Nasal cavity respiratory epithelium epithelial cell of viscerocranial mucosa (primary cell): ENCODE measurements around the gene EMC9. TPM values are rescaled to one million over a fixed set of nuclear protein-coding genes. Genes with fewer than 3 reads are reported as not detected.

Source experiments
- total RNA-seq: library from RNA; depleted of rRNA; stranded (reverse); fragments of >200 nt; gene quantifications from 2 replicates; pipeline ENCODE4 v1.2.3, GENCODE V29; 2014

Gene EMC9, protein sequence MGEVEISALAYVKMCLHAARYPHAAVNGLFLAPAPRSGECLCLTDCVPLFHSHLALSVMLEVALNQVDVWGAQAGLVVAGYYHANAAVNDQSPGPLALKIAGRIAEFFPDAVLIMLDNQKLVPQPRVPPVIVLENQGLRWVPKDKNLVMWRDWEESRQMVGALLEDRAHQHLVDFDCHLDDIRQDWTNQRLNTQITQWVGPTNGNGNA
- 9.5 and 15.7 TPM in 2 replicates for total RNA-seq

DNA sequence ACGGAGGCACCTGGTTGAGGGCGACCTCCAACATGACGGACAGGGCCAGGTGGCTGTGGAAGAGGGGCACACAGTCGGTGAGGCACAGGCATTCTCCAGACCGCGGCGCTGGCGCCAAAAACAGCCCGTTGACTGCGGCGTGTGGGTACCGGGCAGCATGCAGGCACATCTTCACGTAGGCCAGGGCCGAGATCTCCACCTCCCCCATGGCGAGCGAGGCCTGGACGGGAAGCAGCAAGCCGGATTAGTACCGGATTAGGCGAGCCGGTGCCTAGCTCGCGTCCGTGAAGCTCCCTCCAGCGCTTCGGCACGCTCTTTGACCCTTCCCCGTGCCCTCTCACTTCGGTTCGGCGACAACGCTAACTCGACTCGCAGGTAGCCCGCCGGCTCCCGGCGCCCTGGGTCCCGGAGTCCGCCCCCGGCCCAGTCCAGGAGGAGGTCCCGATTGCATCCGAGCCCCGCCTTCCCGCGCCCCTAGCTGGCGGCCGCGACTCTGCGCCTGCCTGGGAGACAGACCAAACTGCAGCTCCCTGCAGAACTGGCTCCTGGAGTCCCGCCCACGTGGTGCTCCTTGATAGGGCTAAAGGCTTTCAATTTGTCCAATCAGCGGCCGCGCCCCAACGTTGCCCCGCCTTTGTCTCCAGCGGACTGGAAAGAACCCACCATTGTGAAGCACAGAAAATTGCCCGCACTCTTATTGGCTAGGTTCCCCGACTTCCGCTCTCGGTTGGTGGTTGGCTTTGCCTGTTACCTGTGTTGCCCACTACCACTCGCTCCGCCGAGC lies at the start of gene EMC9:
Gene EMC9 (minus strand): TSS at position 495 of the 784 bp plus-strand sequence. CDS start 287 bp downstream, at position 208.

DNA sequence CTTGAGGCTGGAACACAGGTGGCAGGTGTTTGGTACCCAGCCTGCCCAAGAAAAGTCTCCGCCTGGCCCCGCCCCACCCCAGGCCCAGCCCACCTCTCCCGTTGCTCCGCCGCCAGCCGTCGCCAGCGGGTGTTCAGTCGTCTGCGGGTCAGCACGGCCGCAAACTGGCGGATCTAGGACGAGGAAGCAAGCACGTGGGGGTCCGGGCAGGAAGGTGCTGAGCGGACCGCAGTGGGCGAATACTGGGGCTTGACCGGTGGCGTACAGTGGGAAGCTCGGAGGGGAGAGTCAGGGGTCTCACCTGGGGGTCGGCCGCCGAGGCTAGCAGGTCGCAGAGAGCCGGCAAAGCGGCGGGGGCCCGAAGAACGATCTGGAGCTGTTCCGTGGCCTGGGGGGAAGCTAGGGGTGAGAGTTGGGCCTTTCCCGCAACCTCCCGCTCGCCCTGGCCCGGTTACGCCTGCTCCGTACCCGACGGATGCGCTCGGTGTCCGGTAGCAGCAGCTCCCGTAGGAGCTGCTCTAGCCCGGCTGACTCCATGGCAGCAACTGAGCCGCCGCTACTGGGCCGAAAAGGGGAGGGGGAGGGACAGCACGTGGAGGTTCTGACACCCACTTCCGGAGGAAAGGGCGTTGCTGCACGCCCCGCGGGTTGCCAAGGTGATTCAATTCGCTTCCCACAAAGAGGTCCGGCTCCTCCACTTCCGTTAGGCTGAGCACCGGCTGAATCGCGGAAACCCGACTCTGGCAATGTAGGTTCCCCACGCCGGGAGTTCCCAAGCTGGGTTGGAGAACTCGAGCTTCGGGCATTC lies 47.1 kb upstream of the EMC9 start, which contains the start of gene IPO4:
Gene IPO4 (minus strand): TSS at position 566 of the 808 bp plus-strand sequence. CDS start 29 bp downstream, at position 537.

DNA sequence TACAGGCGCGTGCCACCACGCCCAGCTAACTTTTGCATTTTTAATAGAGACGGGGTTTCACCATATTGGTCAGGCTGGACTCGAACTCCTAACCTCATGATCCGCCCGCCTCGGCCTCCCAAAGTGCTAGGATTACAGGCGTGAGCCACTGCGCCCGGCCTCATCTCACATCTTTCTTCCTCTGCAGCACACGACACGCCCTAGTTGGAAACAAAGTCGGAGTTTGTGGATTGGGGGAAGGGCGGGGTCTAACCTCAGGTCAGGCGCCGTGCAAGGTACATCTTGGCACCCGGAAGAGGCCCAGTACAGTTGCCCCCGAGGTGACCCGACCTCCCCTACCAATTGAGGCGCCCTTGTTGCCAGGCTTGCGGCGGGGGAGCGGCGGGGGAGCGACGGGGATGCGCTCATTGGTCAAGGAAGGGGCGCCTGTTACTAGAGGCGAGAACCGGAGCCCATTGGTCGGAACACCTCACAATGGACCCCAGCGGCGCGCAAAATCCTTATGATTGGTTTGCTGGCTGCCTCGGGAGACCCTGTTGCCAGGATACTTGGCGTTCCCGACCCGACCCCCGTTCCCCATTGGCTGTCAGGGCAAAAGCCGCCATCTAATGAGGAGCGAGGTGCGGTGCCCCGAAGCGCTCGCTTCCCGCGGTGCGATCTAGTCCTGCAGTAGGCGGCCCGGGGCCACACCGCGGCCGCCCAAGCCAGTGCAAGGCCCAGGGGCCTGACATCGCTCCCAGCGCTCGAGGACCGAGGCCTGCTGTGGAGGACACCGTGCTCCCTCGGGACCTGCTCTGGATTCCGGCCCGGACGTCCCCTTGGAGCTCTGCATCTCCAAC lies 30.2 kb upstream of the EMC9 start, which contains the start of gene REC8:
Gene REC8 (plus strand): TSS at position 659 of the 839 bp plus-strand sequence. CDS start 473 bp downstream, outside the sequence.

GRCh38 chr14:24160850-24161804 lies 19.7 kb upstream of the EMC9 start, which contains the start of gene IRF9:
IRF9 (plus strand) TSS chr14:24161265; CDS start chr14:24162145, 880 bp downstream.

DNA sequence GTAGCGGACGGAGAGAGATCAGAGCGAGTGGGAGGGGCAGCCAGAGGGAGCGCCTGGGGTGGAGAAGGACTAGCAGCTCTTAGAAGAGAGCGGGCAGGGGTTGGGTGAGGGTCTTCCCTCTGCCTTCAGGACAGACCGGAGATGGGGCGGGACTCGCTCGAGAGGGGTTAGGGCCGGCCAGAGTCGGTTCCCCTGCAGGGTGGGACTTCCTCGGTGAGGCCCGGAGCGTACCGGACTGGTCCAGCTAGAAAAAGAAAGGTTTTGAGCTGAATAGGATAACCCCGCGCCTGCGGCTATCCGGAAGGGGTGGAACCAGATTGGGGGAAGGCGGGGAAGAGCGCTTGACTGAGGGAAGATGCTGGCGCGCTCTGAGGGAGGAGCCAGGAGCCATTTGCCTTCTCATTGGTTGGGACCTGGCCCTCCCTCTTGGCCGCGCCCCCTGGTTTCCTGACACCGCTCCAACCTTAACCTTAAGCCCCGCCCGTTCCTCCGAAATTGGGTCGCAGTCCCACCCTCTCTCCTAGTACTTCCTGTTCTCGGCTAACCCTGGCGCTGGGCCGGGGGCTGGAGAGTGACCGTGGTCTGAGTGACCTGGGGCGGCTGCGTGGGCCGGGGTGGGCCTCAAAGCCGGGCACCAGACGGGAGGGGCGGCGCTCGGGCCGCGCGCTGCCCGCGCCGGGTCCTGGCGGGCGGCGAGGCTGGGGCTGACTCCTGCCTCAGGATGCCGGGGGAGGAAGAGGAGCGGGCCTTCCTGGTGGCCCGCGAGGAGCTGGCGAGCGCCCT lies 5.8 kb upstream of the EMC9 start, which contains the start of gene RNF31:
Gene RNF31 (plus strand): TSS at position 521 of the 783 bp plus-strand sequence. CDS start 201 bp downstream, at position 722.

GRCh38 chr14:24146453-24146977 lies 5.1 kb upstream of the EMC9 start, which contains the start of gene PSME2:
PSME2 (minus strand) TSS chr14:24146610; CDS start chr14:24146581, 29 bp downstream.

DNA sequence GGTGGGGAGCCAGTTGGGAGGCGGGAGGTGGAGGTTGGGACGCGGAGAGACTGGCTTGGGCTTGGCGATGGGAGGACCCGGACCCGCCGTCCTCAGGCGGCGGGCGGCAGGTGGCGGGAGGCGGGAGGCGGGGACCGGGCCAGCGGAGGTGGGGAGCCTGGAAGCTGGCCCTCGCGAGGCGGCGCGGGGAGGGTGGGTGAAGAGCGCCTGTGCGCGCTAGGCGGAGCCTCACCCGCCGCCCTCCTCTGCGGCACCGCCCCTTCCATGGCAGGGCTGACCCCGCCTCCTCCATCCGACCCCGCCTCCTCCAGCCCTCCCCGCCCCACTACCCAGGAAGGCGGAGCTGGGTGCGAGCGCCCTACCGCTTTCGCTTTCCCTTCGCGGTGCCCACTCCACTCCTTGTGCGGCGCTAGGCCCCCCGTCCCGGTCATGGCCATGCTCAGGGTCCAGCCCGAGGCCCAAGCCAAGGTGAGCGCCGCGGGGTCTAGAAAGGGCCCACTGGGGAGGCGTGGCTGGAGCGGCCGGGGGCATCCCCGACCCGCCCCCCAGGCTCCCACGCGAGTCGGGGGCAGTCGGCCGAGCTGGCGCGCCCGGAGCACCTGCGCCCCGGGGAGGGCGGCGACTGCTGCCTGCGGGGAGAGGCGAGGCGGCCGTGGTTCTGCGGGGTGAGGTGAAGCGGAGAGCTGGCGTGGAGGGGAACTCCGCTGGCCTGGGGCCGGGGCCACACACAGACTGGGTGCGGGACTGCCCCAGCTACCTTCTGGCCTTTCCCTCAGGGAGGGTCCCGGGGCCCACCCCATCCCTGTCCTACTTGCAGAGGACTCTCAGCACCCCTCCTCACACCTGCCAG lies 5.3 kb downstream of the EMC9 start, which contains the start of gene PSME1:
Gene PSME1 (plus strand): TSS at position 361 of the 850 bp plus-strand sequence. CDS start 69 bp downstream, at position 430.

GRCh38 chr14:24130380-24130716 lies 11.0 kb downstream of the EMC9 start, which contains the start of gene FITM1:
FITM1 (plus strand) TSS chr14:24130659; CDS start chr14:24131564, 905 bp downstream.

GRCh38 chr14:24114532-24115421 lies 26.6 kb downstream of the EMC9 start, which contains the start of the genes DCAF11 and NRL:
DCAF11 (plus strand) TSS chr14:24114777; CDS start chr14:24115595, 818 bp downstream.
NRL (minus strand) TSS chr14:24114949; CDS start chr14:24082848, 32,101 bp downstream.

DNA sequence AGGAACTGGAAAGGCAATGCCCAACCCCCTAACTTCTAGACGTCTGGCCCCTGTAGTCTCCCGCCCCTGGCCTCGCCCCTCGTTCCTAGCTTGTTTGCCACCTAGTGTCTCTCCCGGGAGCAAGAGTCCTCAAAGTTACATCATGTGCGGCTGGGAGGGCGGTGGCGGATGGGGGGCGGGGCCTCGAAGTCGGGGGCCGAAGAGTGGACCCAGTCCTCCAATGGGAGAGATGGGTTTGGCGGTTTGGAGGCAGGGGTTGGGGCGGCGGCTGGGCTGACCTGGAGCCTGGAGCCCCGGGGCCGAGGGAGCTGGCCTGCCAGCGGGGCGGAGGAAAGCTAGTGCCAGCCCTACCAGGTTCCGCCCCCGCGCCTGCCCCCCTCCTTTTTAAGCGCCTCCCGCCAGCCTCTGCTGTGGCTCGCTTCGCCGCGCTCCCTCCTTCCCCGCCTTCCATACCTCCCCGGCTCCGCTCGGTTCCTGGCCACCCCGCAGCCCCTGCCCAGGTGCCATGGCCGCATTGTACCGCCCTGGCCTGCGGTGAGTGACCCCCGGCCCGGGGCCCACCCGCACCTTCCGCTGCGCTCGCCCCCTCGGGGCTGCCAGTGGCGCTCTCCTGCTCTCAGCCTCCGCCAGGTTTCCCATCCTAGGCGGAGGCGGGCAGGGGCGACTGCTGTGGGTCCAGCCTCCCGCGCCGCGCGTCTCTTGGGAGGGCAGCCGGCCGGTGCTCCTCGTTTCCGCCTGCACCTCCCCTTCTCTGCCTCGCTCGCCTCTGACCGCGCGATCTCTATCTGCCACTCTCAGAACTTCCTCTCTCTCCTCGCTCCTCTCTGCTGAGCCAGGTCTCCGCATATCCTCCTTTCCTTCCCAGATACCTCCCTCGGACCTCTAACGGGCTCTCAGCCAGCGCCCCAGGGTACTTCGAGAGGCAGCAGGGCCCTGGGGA lies 47.2 kb downstream of the EMC9 start, which contains the start of gene PCK2:
Gene PCK2 (plus strand): TSS at position 411 of the 940 bp plus-strand sequence. CDS start 95 bp downstream, at position 506.

Other genes with a start within 250 kb of the EMC9 start
- gene DHRS4, start 187.8 kb downstream of the EMC9 start, total RNA-seq: 35.2 and 37.6 TPM in 2 replicates
- 13.7 and 16.7 TPM in 2 replicates for gene DHRS4L2, start 152.7 kb downstream of the EMC9 start, total RNA-seq
- gene CARMIL3, start 89.6 kb downstream of the EMC9 start, total RNA-seq: 0.34 and 0.50 TPM in 2 replicates
- gene CPNE6, start 70.0 kb downstream of the EMC9 start, total RNA-seq: not detected in 2 replicates
- 137 and 156 TPM in 2 replicates for gene PCK2, start 47.3 kb downstream of the EMC9 start, total RNA-seq
- gene DCAF11, start 26.8 kb downstream of the EMC9 start, total RNA-seq: 71.3 and 93.3 TPM in 2 replicates
- 1.1 and 1.7 TPM in 2 replicates for gene NRL, start 26.6 kb downstream of the EMC9 start, total RNA-seq
- gene FITM1, start 10.9 kb downstream of the EMC9 start, total RNA-seq: 0.28 and 0.34 TPM in 2 replicates
- gene PSME1, start 5.4 kb downstream of the EMC9 start, total RNA-seq: 87.5 and 111 TPM in 2 replicates
- 39.0 and 51.0 TPM in 2 replicates for gene PSME2, start 5.0 kb upstream of the EMC9 start, total RNA-seq
- 33.7 and 37.6 TPM in 2 replicates for gene RNF31, start 5.9 kb upstream of the EMC9 start, total RNA-seq
- 36.1 and 47.5 TPM in 2 replicates for gene IRF9, start 19.7 kb upstream of the EMC9 start, total RNA-seq
- gene REC8, start 30.5 kb upstream of the EMC9 start, total RNA-seq: 1.4 and 1.9 TPM in 2 replicates
- 51.8 and 54.3 TPM in 2 replicates for gene IPO4, start 47.2 kb upstream of the EMC9 start, total RNA-seq
- gene TM9SF1, start 53.9 kb upstream of the EMC9 start, total RNA-seq: 54.3 and 65.7 TPM in 2 replicates
- gene TSSK4, start 64.1 kb upstream of the EMC9 start, total RNA-seq: 0.07 TPM in 1 of 2 replicates, not detected in the other
- gene CHMP4A, start 71.9 kb upstream of the EMC9 start, total RNA-seq: 48.9 and 52.4 TPM in 2 replicates
- 4.6 and 12.3 TPM in 2 replicates for gene MDP1, start 74.5 kb upstream of the EMC9 start, total RNA-seq
- gene NEDD8, start 90.8 kb upstream of the EMC9 start, total RNA-seq: 127 and 135 TPM in 2 replicates
- 72.0 and 80.0 TPM in 2 replicates for gene GMPR2, start 91.3 kb upstream of the EMC9 start, total RNA-seq
- 57.8 and 143 TPM in 2 replicates for gene TINF2, start 101.0 kb upstream of the EMC9 start, total RNA-seq
- gene TGM1, start 121.6 kb upstream of the EMC9 start, total RNA-seq: 87.8 and 123 TPM in 2 replicates
- 46.8 and 54.6 TPM in 2 replicates for gene RABGGTA, start 130.0 kb upstream of the EMC9 start, total RNA-seq
- 19.8 and 27.9 TPM in 2 replicates for gene DHRS1, start 158.2 kb upstream of the EMC9 start, total RNA-seq
- gene NOP9, start 158.3 kb upstream of the EMC9 start, total RNA-seq: 34.2 and 36.0 TPM in 2 replicates
- 1.0 and 2.8 TPM in 2 replicates for gene CIDEB, start 166.4 kb upstream of the EMC9 start, total RNA-seq
- 9.6 and 39.9 TPM in 2 replicates for gene LTB4R2, start 168.5 kb upstream of the EMC9 start, total RNA-seq
- 5.5 and 20.0 TPM in 2 replicates for gene LTB4R, start 169.9 kb upstream of the EMC9 start, total RNA-seq
- gene ADCY4, start 193.5 kb upstream of the EMC9 start, total RNA-seq: 0.85 and 1.0 TPM in 2 replicates
- gene RIPK3, start 198.4 kb upstream of the EMC9 start, total RNA-seq: 1.4 and 4.6 TPM in 2 replicates
- gene NFATC4, start 226.6 kb upstream of the EMC9 start, total RNA-seq: 3.4 and 9.5 TPM in 2 replicates